ENCODE results near the gene PLEKHH3.

The PLEKHH3 gene

DNA sequence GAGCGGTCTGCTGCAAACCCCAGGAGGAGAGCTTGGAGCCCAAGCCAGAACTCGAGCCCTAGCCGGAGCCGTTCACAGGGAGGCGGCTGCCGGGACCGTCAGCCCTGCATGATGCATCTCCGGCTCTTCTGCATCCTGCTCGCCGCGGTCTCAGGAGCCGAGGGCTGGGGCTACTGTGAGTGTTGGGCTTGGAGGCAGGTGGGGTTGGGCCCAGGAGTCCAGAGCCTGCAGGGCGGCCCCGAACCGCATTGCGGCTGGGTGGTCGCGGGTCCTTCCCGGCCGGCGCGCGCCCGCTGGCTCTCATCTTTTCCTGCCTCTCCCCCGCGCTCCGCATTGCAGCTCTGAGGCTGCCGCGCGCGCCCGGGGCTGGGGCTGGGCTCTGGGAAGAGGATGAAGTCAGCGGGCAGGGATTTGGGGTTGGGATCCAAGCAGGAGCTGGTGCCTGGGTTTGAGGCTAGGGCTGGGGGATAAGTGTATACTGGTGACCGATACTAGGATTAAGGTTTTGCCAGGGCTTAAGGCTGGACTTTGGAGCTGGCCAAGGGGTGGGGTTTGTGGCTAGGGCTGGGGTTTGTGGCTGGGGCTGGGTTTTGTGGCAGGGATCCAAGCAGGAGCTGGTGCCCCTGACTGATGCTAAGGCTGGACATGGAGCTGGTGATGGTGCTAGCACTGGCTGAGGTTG is 6.1 kb upstream of the PLEKHH3 start:
- TF ChIP-seq JUND (IDR thresholded peaks at IDR 0.05; ENCODE audit: low read depth): no peak
- in situ Hi-C loops (cut with HindIII; ENCODE audit: low pct_unique_long_range_greater_than_20kb, low sequenced_read_pairs): no loop called here

DNA sequence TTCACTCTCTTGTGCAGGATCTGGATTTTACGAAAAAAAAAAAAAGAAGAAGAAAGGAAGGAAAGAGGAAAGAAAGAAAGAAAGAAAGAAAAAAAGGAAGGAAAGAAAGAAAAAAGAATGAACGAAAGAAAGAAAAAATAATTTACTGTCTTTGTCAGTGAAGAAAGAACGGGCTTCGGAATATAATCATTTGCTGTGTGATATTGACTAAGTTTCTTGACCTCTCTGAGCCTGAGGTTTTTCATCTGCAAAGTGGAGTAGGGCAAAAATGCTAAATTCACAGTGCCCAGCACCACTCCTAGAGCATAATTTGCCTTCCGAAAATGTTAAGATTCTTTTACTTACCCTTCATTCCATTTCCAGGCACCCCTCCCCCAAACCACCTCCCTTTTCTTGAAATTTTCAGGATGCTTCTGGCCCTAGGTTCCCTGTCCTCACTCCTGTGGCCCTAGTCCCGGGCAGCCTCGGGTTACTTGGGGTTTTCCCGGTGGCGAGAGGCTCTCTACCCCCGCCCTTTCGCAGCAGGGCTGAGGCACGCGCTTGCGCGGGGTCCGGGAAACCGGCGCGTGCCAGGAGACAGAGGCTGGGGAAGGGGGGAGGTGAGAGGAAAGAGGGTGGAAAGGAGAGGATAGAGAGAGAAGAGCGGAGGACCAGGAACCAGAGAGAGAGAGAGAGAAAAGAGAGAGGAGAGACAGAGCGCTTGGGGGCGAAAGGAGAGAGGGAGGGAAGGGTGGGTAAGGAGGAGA is 5.4 kb upstream of the PLEKHH3 start, which contains the start of gene CNTNAP1:
Gene CNTNAP1 (plus strand): TSS at position 556 of the 746 bp plus-strand sequence. CDS start 299 bp downstream, outside the sequence.
- in situ Hi-C loops (cut with HindIII; ENCODE audit: low pct_unique_long_range_greater_than_20kb, low sequenced_read_pairs): no loop called here
- DNase-seq (ENCODE audit: low read depth in 1 of 2, low spot score in 1 of 2): peak; percentile 57 to 85
- no peak for TF ChIP-seq JUND (IDR thresholded peaks at IDR 0.05; ENCODE audit: low read depth)

More for the DNA sequence above, 6.1 kb upstream of the PLEKHH3 start:
- DNase-seq (ENCODE audit: low read depth in 1 of 2, low spot score in 1 of 2): peak in 1 of 2 experiments; percentile 77

- TF ChIP-seq JUND (IDR thresholded peaks at IDR 0.05; ENCODE audit: low read depth): no peak
- no peak for DNase-seq (ENCODE audit: low read depth in 1 of 2, low spot score in 1 of 2)
- in situ Hi-C loops (cut with HindIII; ENCODE audit: low pct_unique_long_range_greater_than_20kb, low sequenced_read_pairs): no loop called here
Measured at GRCh38 chr17:42680331-42680808, 3.6 kb upstream of the PLEKHH3 start.

DNA sequence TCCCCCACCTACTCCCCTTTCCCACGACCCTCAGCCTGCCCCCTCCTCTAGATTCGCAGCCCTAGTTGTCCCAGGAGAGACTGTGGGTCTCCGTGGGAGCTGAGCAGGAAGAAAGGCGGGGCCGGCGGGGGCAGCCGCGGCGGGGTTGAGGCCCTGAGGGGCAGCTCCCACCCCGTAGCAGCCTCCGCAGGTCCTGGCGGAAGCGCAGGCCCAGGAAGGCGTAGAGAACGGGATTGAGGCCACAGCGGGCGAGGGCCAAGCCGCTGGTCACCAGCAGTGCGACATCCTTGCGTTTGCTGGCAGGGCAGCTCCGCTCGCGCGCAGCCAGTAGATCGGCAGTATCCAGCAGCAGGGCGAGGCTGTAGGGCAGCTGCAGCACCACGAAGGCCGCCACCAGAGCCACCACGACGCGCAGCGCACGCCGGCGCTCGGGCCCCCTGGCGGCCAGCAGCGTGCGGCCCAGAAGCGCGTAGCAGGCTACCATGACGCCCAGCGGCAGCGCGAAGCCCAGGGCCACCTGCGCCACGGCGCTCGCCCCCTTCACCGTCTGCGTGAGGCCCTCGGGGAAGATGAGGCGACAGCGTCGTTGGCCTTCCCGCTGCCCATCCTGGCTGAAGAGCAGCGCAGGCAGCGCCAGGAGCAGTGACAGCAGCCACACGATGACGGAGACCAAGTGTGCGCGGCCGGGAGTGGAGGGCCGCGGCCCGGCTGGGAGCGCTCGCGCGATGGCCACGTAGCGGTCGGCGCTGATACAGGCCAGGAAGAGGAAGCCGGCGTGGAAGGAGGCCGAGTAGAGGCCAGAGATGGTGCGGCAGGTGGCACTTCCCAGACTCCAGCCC is 2.9 kb upstream of the PLEKHH3 start:
- peak; percentile 90 to 97 for DNase-seq (ENCODE audit: low read depth in 1 of 2, low spot score in 1 of 2)
- no peak for TF ChIP-seq JUND (IDR thresholded peaks at IDR 0.05; ENCODE audit: low read depth)
- in situ Hi-C loops (cut with HindIII; ENCODE audit: low pct_unique_long_range_greater_than_20kb, low sequenced_read_pairs): no loop called here

GRCh38 chr17:42678951-42679491 is 2.2 kb upstream of the PLEKHH3 start:
- peak; percentile 50 to 66 for DNase-seq (ENCODE audit: low read depth in 1 of 2, low spot score in 1 of 2)
- no peak for TF ChIP-seq JUND (IDR thresholded peaks at IDR 0.05; ENCODE audit: low read depth)
- in situ Hi-C loops (cut with HindIII; ENCODE audit: low pct_unique_long_range_greater_than_20kb, low sequenced_read_pairs): no loop called here

- peak; percentile 94 to 98 for DNase-seq (ENCODE audit: low read depth in 1 of 2, low spot score in 1 of 2)
- in situ Hi-C loops (cut with HindIII; ENCODE audit: low pct_unique_long_range_greater_than_20kb, low sequenced_read_pairs): no loop called here
- TF ChIP-seq JUND (IDR thresholded peaks at IDR 0.05; ENCODE audit: low read depth): no peak
Measured at GRCh38 chr17:42677921-42678781, 1.4 kb upstream of the PLEKHH3 start.

- no peak for TF ChIP-seq JUND (IDR thresholded peaks at IDR 0.05; ENCODE audit: low read depth)
- in situ Hi-C loops (cut with HindIII; ENCODE audit: low pct_unique_long_range_greater_than_20kb, low sequenced_read_pairs): no loop called here
- peak; percentile 100 for DNase-seq (ENCODE audit: low read depth in 1 of 2, low spot score in 1 of 2)
Measured at GRCh38 chr17:42677012-42677857, 441 bp upstream of the PLEKHH3 start.

DNA sequence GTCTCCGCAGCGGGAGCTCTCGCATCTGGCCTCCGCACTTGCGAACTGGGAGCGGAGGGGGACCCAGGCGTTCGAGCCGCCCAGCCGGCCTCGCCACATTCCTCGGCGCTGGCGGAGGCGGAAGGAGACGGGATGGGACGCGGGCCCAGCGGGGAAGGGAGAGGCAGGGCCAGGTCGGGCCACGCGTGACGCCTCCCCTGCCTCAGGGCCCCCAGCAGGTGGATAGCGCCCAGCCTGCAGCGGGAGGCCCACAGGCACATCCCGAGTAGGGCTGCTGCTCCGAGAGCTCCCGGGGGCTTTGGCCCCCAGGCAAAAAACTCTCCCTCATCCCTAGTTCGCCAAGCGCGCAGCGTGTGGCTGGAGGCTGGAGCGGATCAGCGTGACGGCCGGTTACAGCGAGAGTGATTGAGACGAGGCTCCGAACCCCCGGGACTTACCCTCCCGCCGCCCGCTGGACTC is 800 bp downstream of the PLEKHH3 start:
- DNase-seq (ENCODE audit: low read depth in 1 of 2, low spot score in 1 of 2): peak; percentile 94 to 96
- in situ Hi-C loops (cut with HindIII; ENCODE audit: low pct_unique_long_range_greater_than_20kb, low sequenced_read_pairs): no loop called here
- no peak for TF ChIP-seq JUND (IDR thresholded peaks at IDR 0.05; ENCODE audit: low read depth)

DNA sequence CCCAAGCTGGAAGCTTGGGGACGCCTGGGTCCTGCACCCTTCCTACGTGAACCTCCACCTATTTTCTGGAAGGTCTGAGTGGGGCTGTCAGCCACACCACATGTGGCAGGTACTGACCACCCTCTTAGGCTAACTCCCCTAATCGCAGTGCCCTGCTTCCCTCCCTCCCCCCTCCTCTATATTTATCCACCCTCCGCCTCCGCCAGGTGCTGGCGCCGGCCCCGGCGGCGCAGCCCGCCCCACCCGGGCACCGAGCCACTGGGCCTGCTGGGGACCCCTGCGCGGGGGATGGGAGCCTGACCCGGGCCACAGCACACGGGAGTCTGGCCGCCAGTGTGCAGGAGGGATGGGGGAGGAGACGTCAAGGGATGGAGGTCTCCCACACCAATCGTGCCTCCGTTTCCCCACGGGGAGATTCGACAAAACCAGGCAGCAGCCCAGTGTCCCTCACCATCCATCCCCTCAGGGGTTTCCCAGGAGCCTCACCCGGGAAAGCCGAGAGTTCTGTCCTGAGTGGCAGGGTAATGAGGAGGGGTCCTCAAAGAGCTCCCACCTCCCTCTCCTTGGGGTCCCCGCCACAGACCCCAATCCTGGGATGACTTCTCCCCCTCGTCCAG is 1.3 kb downstream of the PLEKHH3 start:
- in situ Hi-C loops (cut with HindIII; ENCODE audit: low pct_unique_long_range_greater_than_20kb, low sequenced_read_pairs): no loop called here
- no peak for TF ChIP-seq JUND (IDR thresholded peaks at IDR 0.05; ENCODE audit: low read depth)
- DNase-seq (ENCODE audit: low read depth in 1 of 2, low spot score in 1 of 2): peak in 1 of 2 experiments; percentile 60

- in situ Hi-C loops (cut with HindIII; ENCODE audit: low pct_unique_long_range_greater_than_20kb, low sequenced_read_pairs): no loop called here
- DNase-seq (ENCODE audit: low read depth in 1 of 2, low spot score in 1 of 2): peak; percentile 80 to 93
Measured at GRCh38 chr17:42674755-42675347, 1.9 kb downstream of the PLEKHH3 start.

More at GRCh38 chr17:42674755-42675347, 1.9 kb downstream of the PLEKHH3 start:
- no peak for TF ChIP-seq JUND (IDR thresholded peaks at IDR 0.05; ENCODE audit: low read depth)

Data from T47D (cell line).